HG03439 (cell line): ENCODE data around the gene RNF126.

Experiments used
- ATAC-seq: cut with Tn5 transposase; IDR thresholded peaks from one replicate; pipeline ENCODE4 v1.9.1; 2021; ENCODE audit warnings: mild to moderate bottlenecking, moderate library complexity; ENCODE audit not compliant: unreplicated experiment

The RNF126 gene

DNA sequence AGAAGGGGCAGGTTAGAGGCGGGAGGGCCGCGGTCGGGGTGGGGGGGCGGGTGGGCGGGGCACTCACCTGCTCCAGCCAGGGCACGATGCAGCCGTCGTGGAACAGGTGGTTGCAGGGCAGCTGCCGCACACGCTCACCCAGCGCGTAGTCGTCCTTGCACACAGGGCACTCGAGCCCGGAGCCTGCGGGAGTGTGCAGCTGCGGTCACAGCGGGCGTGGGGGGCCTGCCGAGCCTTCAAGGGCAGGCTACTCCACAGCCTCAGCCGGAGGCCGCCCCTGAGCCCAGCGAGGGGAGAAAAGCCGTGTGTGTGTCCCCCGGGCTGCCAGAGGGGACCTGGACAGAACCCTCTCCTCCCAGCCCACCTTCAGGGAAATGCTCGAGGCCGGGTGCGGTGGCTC lies 14.7 kb downstream of the RNF126 start:
- no peak for ATAC-seq

GRCh38 chr19:647566-648284 lies 15.3 kb downstream of the RNF126 start:
- ATAC-seq, result no peak

GRCh38 chr19:646779-647565 lies 16.0 kb downstream of the RNF126 start:
- no peak for ATAC-seq

GRCh38 chr19:645912-646778 lies 16.9 kb downstream of the RNF126 start:
- no peak for ATAC-seq

GRCh38 chr19:644789-645188 lies 18.2 kb downstream of the RNF126 start:
- ATAC-seq, result no peak

- ATAC-seq, result no peak
Observed at GRCh38 chr19:644363-644762, 18.7 kb downstream of the RNF126 start.

- ATAC-seq, result no peak
Observed at GRCh38 chr19:643736-644135, 19.3 kb downstream of the RNF126 start.

DNA sequence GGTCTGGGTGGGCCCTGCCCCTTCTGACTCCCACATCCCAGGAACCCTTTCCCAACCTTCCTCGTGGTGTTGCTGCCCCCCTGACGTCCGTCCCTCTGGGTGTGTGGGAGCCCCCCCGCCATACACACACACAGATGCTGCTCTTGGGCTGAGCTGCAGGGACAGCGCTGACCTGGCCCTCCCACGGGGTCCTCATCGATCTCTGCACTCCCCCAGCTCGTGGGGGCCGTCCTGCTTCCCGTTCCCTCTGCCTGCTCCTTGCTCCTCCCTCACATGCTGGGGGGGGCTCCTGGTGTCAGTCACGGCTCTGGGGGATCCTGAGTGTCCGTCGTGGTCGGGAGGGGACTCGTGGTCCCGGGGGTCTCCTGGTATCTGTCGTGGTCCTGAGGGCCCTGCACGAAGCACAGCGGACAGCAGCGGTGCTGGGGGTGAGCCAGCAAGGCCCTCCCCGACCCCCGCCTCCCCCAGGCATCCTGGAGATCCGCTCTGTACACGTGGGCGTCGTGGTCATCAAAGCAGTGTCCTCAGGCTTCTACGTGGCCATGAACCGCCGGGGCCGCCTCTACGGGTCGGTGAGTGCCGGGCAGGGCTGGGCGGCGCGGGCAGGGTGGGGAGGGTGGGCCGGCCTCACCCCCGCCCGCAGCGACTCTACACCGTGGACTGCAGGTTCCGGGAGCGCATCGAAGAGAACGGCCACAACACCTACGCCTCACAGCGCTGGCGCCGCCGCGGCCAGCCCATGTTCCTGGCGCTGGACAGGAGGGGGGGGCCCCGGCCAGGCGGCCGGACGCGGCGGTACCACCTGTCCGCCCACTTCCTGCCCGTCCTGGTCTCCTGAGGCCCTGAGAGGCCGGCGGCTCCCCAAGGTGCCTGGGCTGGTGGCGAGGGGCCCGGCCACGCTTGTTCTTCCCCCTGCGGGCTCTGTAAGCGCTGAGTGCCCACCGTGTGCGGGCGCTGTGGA lies 20.0 kb downstream of the RNF126 start:
- no peak for ATAC-seq

DNA sequence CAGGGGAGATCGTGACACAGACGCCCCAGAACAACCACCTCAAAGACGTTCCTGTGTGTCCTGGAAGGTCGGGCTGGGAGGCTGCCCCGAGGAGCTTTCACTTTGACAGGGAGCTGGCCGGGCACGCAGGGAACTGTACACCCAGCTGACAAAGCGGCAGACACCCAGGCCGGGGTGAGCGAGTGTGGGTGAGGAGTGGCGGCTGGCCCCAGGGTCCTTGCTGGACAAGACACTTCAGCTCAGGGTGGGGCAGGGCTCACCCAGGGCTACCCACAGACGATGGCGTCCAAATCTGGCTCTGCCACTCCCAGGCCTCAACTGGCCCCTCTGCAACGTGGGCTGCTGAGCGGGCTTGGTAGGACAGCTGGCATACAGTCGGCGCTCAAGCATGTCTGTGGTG lies 21.3 kb downstream of the RNF126 start:
- no peak for ATAC-seq

DNA sequence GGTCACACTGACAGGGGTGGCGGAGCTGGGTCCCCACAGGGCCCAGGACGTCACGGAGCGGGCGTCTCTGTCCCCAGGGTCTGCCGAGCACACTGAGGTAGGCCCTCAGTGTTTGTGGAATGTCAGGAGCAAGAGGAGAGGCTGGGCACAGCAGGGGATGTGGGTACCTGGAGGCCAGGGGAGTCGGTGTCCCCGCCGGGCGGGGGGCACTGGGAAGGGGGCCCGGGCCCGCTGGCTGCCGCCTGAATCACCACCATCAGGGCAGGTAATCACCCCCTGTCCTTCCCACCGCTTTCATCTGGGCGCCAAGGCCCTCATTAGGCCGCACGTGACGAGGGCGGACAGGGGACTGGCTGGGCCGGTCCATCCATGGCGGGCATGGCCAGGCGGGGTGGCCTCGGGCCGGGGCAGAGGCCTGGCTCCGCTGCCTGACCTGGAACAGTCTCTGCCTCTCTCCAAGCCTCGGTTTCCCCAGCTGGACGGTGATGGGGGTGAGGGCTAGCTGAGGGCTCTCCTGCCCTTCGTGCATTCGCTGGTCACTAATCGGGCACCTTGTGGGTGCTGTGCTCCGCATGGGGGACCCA lies 22.3 kb downstream of the RNF126 start:
- no peak for ATAC-seq

GRCh38 chr19:640161-640558 lies 22.9 kb downstream of the RNF126 start:
- ATAC-seq, result no peak

DNA sequence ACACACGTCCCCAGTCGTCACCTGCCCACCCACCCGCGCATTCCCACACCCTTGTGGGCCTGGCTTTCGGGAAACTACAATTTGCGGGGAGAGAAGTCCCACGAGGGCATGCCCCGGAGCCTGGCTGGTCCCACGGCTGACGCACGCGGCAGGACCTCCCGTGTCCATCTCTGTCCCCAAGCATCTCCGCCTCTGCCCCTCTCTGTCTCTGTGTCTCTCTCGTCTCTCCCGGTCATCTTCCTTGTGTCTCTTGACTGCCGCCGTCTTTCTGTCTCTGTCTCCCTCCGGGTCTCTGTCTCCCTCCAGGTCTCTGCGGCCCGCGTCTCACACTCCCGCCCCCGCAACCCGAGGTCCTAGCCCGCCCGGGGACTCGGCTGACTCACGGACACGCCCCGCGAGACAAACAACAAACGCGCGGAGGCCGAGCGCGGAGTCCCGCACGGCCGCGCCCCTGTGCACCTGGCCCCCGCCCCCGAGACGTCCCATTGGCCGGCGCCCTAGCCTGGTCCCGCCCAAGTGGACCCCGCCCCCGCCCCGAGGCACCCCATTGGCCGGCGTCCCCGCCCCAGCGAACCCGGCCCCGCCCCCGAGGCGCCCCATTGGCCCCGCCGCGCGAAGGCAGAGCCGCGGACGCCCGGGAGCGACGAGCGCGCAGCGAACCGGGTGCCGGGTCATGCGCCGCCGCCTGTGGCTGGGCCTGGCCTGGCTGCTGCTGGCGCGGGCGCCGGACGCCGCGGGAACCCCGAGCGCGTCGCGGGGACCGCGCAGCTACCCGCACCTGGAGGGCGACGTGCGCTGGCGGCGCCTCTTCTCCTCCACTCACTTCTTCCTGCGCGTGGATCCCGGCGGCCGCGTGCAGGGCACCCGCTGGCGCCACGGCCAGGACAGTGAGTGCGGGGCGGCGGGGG lies 23.5 kb downstream of the RNF126 start, which contains the start of gene FGF22:
Gene FGF22 (plus strand): TSS at position 627 of the 908 bp plus-strand sequence. CDS start 47 bp downstream, at position 674.
- ATAC-seq, result peak; percentile 40

DNA sequence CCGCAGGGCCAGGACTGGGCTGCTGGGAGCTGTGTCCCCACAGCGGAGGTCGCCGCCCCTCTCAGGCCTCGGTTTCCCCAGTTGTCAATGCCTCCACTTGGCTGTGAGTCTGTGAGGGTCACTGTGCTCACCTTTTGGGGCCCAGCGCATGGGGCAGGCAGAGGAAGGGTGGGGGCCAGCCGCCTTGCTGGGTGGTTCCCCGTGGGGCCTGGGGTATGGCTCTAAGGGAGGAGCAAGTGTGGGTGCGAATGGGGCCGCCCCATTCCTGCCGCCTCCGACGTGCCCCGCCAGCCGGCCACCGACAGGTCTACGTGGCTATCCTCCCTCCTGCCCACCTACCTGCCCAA lies 24.1 kb downstream of the RNF126 start:
- ATAC-seq, result no peak

GRCh38 chr19:634975-635652 lies 27.9 kb downstream of the RNF126 start:
- no peak for ATAC-seq

DNA sequence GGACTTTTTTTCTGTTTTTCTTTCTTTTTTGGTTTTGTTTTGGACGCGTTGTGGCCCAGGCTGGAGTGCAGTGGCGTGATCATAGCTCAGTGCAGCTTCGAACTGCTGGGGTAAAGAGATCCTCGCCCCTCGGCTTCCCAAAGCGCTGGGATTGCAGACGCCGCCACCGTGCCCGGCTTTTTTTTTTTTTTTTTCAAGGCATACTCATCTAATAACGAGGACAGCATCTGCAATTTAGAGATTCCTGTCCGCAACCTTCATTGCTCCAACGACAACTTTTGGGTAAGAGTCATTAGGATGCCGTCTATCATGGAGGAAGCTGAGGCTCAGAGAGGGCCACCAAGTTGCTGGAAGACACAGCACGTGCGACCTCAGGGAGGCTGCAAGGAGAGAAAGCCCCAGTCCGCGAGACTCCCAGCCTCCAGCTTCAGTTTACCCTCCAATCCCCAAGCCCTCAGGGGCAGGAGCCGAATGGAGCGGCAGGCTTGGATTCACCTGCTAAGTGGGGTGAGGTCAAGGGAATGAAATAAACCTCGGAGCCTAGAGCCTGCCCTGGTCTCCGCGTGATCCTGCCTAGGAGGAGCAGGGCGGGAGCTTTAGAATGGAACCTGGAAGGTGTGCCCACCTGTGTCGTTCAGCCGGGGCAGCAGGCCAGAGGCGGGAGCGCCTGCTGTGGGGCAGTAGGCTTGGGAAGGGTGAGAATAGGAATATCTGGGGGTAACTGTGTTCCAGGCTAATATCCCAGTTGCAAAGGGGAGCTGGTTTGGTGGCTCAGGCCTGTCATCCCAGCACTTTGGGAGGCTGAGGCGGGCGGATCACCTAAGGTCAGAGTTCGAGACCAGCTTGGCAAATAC lies 29.0 kb downstream of the RNF126 start:
- ATAC-seq, result no peak

- peak; percentile 74 for ATAC-seq
Observed at GRCh38 chr19:633068-633785, 29.8 kb downstream of the RNF126 start, which contains the start of gene POLRMT. Gene POLRMT, minus strand, starts transcription at chr19:633537. Its CDS starts 25 bp downstream, at chr19:633512.
